ENCODE results near the gene ZBTB7C. TPM values are rescaled to one million over a fixed set of nuclear protein-coding genes. Genes with fewer than 3 reads are reported as not detected.

ZBTB7C gene
- total and polyA plus RNA-seq, 9 of the 15 experiments (the other 6 are each of a cell fraction or from before 2014, with no cell fraction given), result not detected

GRCh38 chr18:48038636-48039035 lies 370.5 kb downstream of the ZBTB7C start:
- H3K79me2 ChIP-seq (ENCODE audit: control insufficient read depth, insufficient read depth, low read length), result no peaks in the 10 kb centered on the region
- BruUV-seq (replicated peaks), result no TSS peak
- ChIA-PET POLR2A (no interaction called here), CTCF (ENCODE audit: low intra/inter-chr PET ratio) (no interaction called here)
- no peaks in the 10 kb centered on the region for H3K9me3 ChIP-seq (replicated peaks; ENCODE audit: control insufficient read depth, insufficient read depth, low read depth, low read length)
- H3K4me3 ChIP-seq, result no peak overlapping the region
- DNase-seq (ENCODE audit: extremely low read depth in 1 of 4, low spot score in 3 of 4) (no peak), ATAC-seq (no peak), FAIRE-seq (no peak)
- H2AFZ ChIP-seq (ENCODE audit: low read depth, low read length), result no peak overlapping the region
- TF ChIP-seq KLF10 (CRISPR knock-in tag; IDR thresholded peaks at IDR 0.05), result no peak
- no peak for TF ChIP-seq ZNF354B (CRISPR knock-in tag; IDR thresholded peaks at IDR 0.05)
- no peak for TF ChIP-seq ZNF41 (CRISPR knock-in tag; conservative IDR thresholded peaks at IDR 0.05)
- TF ChIP-seq NELFE (IDR thresholded peaks at IDR 0.05; ENCODE audit: insufficient read depth, insufficient read length), result no peak
- no peak for TF ChIP-seq ARID2 (IDR thresholded peaks at IDR 0.05)
- H3K27me3 ChIP-seq (ENCODE audit: control insufficient read depth in 2 of 2, insufficient read depth in 2 of 2, low read length in 2 of 2), result peaks cover 0 to 49% of the 10 kb centered on the region in 2 experiments; a peak in 2 of 5 replicates
- no peaks in the 10 kb centered on the region for H3K36me3 ChIP-seq (ENCODE audit: control insufficient read depth, insufficient read depth, low read length)
- no peak overlapping the region for H3K4me2 ChIP-seq (ENCODE audit: insufficient read depth, low read length)
- H4K20me1 ChIP-seq (replicated peaks; ENCODE audit: control insufficient read depth, insufficient read depth, low read length), result no peaks in the 10 kb centered on the region; the same call in 1 of the 2 replicates
- H3K9me1 ChIP-seq (ENCODE audit: control insufficient read depth, insufficient read depth, low read length), result no peaks in the 10 kb centered on the region
- no peak overlapping the region for H3K27ac ChIP-seq (ENCODE audit: extremely low read depth, low read depth, low read length)
- H3K9ac ChIP-seq (ENCODE audit: insufficient read depth in 1 of 2, low read depth in 2 of 2, low read length in 2 of 2), result no peak overlapping the region
- intact Hi-C loops (cut with micrococcal nuclease) (loop anchor here (10.0 kb wide), 1 partner anchor 56 kb away; no protein-coding TSS in a partner anchor), in situ Hi-C loops (cut with MboI) (no loop called here)
- 0% methylated on average over 6 of the region's 6 CpGs for WGBS (ENCODE audit: insufficient coverage, low coverage, missing lambda C conversion rate)
- H3K4me1 ChIP-seq (replicated peaks in 1 of 2; ENCODE audit: control insufficient read depth in 2 of 2, insufficient read depth in 2 of 2, low read length in 2 of 2), result no peaks in the 10 kb centered on the region

GRCh38 chr18:48037481-48038271 lies 371.5 kb downstream of the ZBTB7C start:
- in situ Hi-C loops (cut with MboI), result no loop called here
- no peaks in the 10 kb centered on the region for H3K36me3 ChIP-seq (ENCODE audit: control insufficient read depth, insufficient read depth, low read length)
- H4K20me1 ChIP-seq (replicated peaks; ENCODE audit: control insufficient read depth, insufficient read depth, low read length), result no peaks in the 10 kb centered on the region; the same call in 1 of the 2 replicates
- H3K27me3 ChIP-seq (ENCODE audit: control insufficient read depth in 2 of 2, insufficient read depth in 2 of 2, low read length in 2 of 2), result peaks cover 0 to 49% of the 10 kb centered on the region in 2 experiments; a peak in 2 of 5 replicates
- 0% methylated on average over 5 of the region's 16 CpGs for WGBS (ENCODE audit: insufficient coverage, low coverage, missing lambda C conversion rate)
- no peak overlapping the region for H3K4me3 ChIP-seq
- no peak overlapping the region for H3K4me2 ChIP-seq (ENCODE audit: insufficient read depth, low read length)
- no peaks in the 10 kb centered on the region for H3K4me1 ChIP-seq (replicated peaks in 1 of 2; ENCODE audit: control insufficient read depth in 2 of 2, insufficient read depth in 2 of 2, low read length in 2 of 2)
- DNase-seq (ENCODE audit: extremely low read depth in 1 of 4, low spot score in 3 of 4) (no peak), FAIRE-seq (no peak), ATAC-seq (no peak)
- CTCF ChIA-PET (ENCODE audit: low intra/inter-chr PET ratio), result no interaction called here
- no peaks in the 10 kb centered on the region for H3K9me3 ChIP-seq (replicated peaks; ENCODE audit: control insufficient read depth, insufficient read depth, low read depth, low read length)
- H3K9me1 ChIP-seq (ENCODE audit: control insufficient read depth, insufficient read depth, low read length), result no peaks in the 10 kb centered on the region
- BruUV-seq (replicated peaks), result no TSS peak
- H3K79me2 ChIP-seq (ENCODE audit: control insufficient read depth, insufficient read depth, low read length), result no peaks in the 10 kb centered on the region
- H3K9ac ChIP-seq (ENCODE audit: insufficient read depth in 1 of 2, low read depth in 2 of 2, low read length in 2 of 2), result no peak overlapping the region
- intact Hi-C loops (cut with micrococcal nuclease), result loop anchor here (10.0 kb wide), 1 partner anchor 57 kb away; no protein-coding TSS in a partner anchor
- H2AFZ ChIP-seq (ENCODE audit: low read depth, low read length), result no peak overlapping the region
- POLR2A ChIA-PET, result no interaction called here
- H3K27ac ChIP-seq (ENCODE audit: extremely low read depth, low read depth, low read length), result no peak overlapping the region

All from K562 (cell line).